HFF-Myc (cell line): ENCODE results near the gene CD40.

Experiments
- DNase-seq: peaks from one replicate; pipeline ENCODE4 v3.0.0-alpha.2; 2011; ENCODE audit warnings: low read depth; ENCODE audit errors: extremely low read depth
- H3K4me3 ChIP-seq: replicated peaks from 2 replicates; pipeline ENCODE4 v1.5.1; 2011; ENCODE audit warnings: low read depth, mild to moderate bottlenecking, control low read depth, low read length
- CTCF ChIP-seq: IDR thresholded peaks from 2 replicates; pipeline ENCODE4 v1.5.1; 2012; ENCODE audit warnings: mild to moderate bottlenecking, low read depth, low read length, control low read depth; ENCODE audit errors: missing control alignments

Gene CD40

GRCh38 chr20:46175127-46175494, 57.0 kb downstream of the CD40 start:
- no peak for DNase-seq
- no peak overlapping the region for H3K4me3 ChIP-seq
- no peak for TF ChIP-seq CTCF

GRCh38 chr20:46176739-46177378, 58.7 kb downstream of the CD40 start:
- DNase-seq = no peak
- TF ChIP-seq CTCF = no peak
- no peak overlapping the region for H3K4me3 ChIP-seq

GRCh38 chr20:46177768-46178167, 59.7 kb downstream of the CD40 start:
- H3K4me3 ChIP-seq = no peak overlapping the region
- DNase-seq = no peak
- no peak for TF ChIP-seq CTCF

- no peak overlapping the region for H3K4me3 ChIP-seq
- no peak for TF ChIP-seq CTCF
- DNase-seq = no peak
These were observed 60.8 kb downstream of the CD40 start for GRCh38 chr20:46178891-46179290.
